ENCODE data around the gene CTNNAL1.
"Not testable (repeated sequence)": the region's sequence is repeated elsewhere in the genome, so short reads cannot be mapped to it uniquely, and the experiment has no call there.

Gene CTNNAL1

GRCh38 chr9:108991479-108991878 is 21.8 kb downstream of the CTNNAL1 start:
- Mint-ChIP-seq H3K4me3 (no peak overlapping the region), H3K9me3 (no peaks in the 10 kb centered on the region), H3K27me3 (no peaks in the 10 kb centered on the region), H3K4me1 (ENCODE audit: low read depth) (peaks cover 2% of the 10 kb centered on the region), H3K36me3 (ENCODE audit: low read depth) (peaks cover 19% of the 10 kb centered on the region), H3K27ac (no peak overlapping the region)
- no peak for DNase-seq

- no peak overlapping the region for H3K27ac Mint-ChIP-seq
- no peaks in the 10 kb centered on the region for H3K27me3 Mint-ChIP-seq
- no peak for DNase-seq
- no peaks in the 10 kb centered on the region for H3K4me1 Mint-ChIP-seq (ENCODE audit: low read depth)
- peaks cover 13% of the 10 kb centered on the region for H3K36me3 Mint-ChIP-seq (ENCODE audit: low read depth)
- H3K4me3 Mint-ChIP-seq = no peak overlapping the region
- H3K9me3 Mint-ChIP-seq = no peaks in the 10 kb centered on the region
These were observed 29.4 kb downstream of the CTNNAL1 start for GRCh38 chr9:108983885-108984284.

GRCh38 chr9:108980893-108981292 is 32.4 kb downstream of the CTNNAL1 start:
- H3K36me3 Mint-ChIP-seq (ENCODE audit: low read depth) = peaks cover 10% of the 10 kb centered on the region
- no peak overlapping the region for H3K4me3 Mint-ChIP-seq
- no peak for DNase-seq
- H3K4me1 Mint-ChIP-seq (ENCODE audit: low read depth) = no peaks in the 10 kb centered on the region
- H3K27me3 Mint-ChIP-seq = no peaks in the 10 kb centered on the region
- H3K9me3 Mint-ChIP-seq = no peaks in the 10 kb centered on the region
- H3K27ac Mint-ChIP-seq = no peak overlapping the region

GRCh38 chr9:108978205-108978604 is 35.1 kb downstream of the CTNNAL1 start:
- no peak overlapping the region for H3K27ac Mint-ChIP-seq
- no peaks in the 10 kb centered on the region for H3K9me3 Mint-ChIP-seq
- H3K27me3 Mint-ChIP-seq = no peaks in the 10 kb centered on the region
- no peak overlapping the region for H3K4me3 Mint-ChIP-seq
- no peaks in the 10 kb centered on the region for H3K4me1 Mint-ChIP-seq (ENCODE audit: low read depth)
- no peak for DNase-seq
- peaks cover 10% of the 10 kb centered on the region for H3K36me3 Mint-ChIP-seq (ENCODE audit: low read depth)

- Mint-ChIP-seq H3K9me3 (peaks cover 9% of the 10 kb centered on the region), H3K4me3 (no peak overlapping the region), H3K27me3 (no peaks in the 10 kb centered on the region), H3K27ac (no peak overlapping the region), H3K4me1 (ENCODE audit: low read depth) (no peaks in the 10 kb centered on the region), H3K36me3 (ENCODE audit: low read depth) (peaks cover 22% of the 10 kb centered on the region)
- no peak for DNase-seq
These were observed 39.4 kb downstream of the CTNNAL1 start for GRCh38 chr9:108973895-108974294.

- no peaks in the 10 kb centered on the region for H3K27me3 Mint-ChIP-seq
- H3K4me1 Mint-ChIP-seq (ENCODE audit: low read depth) = no peaks in the 10 kb centered on the region
- DNase-seq = no peak
- no peak overlapping the region for H3K4me3 Mint-ChIP-seq
- peaks cover 19% of the 10 kb centered on the region for H3K36me3 Mint-ChIP-seq (ENCODE audit: low read depth)
- H3K27ac Mint-ChIP-seq = no peak overlapping the region
- peaks cover 9% of the 10 kb centered on the region for H3K9me3 Mint-ChIP-seq
These were observed 40.6 kb downstream of the CTNNAL1 start for GRCh38 chr9:108972626-108973209.

GRCh38 chr9:108972186-108972585 is 41.1 kb downstream of the CTNNAL1 start:
- Mint-ChIP-seq H3K4me3 (no peak overlapping the region), H3K27ac (no peak overlapping the region), H3K36me3 (ENCODE audit: low read depth) (peaks cover 19% of the 10 kb centered on the region), H3K4me1 (ENCODE audit: low read depth) (no peaks in the 10 kb centered on the region), H3K27me3 (no peaks in the 10 kb centered on the region), H3K9me3 (peaks cover 9% of the 10 kb centered on the region)
- DNase-seq = no peak

GRCh38 chr9:108971392-108971791 is 41.9 kb downstream of the CTNNAL1 start:
- H3K36me3 Mint-ChIP-seq (ENCODE audit: low read depth) = peaks cover 17% of the 10 kb centered on the region
- H3K9me3 Mint-ChIP-seq; DNase-seq; H3K4me1 Mint-ChIP-seq (ENCODE audit: low read depth); H3K27me3 Mint-ChIP-seq; H3K4me3 Mint-ChIP-seq; H3K27ac Mint-ChIP-seq: not testable (repeated sequence)

GRCh38 chr9:108967916-108968315 is 45.4 kb downstream of the CTNNAL1 start:
- Mint-ChIP-seq H3K27ac (no peak overlapping the region), H3K27me3 (no peaks in the 10 kb centered on the region), H3K4me3 (no peak overlapping the region), H3K4me1 (ENCODE audit: low read depth) (no peaks in the 10 kb centered on the region), H3K36me3 (ENCODE audit: low read depth) (peaks cover 21% of the 10 kb centered on the region), H3K9me3 (peaks cover 9% of the 10 kb centered on the region)
- DNase-seq = no peak

- no peak for DNase-seq
- H3K4me3 Mint-ChIP-seq = no peak overlapping the region
- H3K9me3 Mint-ChIP-seq = no peaks in the 10 kb centered on the region
- no peak overlapping the region for H3K27ac Mint-ChIP-seq
- no peaks in the 10 kb centered on the region for H3K27me3 Mint-ChIP-seq
- H3K36me3 Mint-ChIP-seq (ENCODE audit: low read depth) = peaks cover 4% of the 10 kb centered on the region
- H3K4me1 Mint-ChIP-seq (ENCODE audit: low read depth) = no peaks in the 10 kb centered on the region
These were observed 49.7 kb downstream of the CTNNAL1 start for GRCh38 chr9:108963459-108964143.

GRCh38 chr9:108961151-108961550 is 52.1 kb downstream of the CTNNAL1 start:
- Mint-ChIP-seq H3K27ac (no peak overlapping the region), H3K27me3 (no peaks in the 10 kb centered on the region), H3K36me3 (ENCODE audit: low read depth) (peaks cover 4% of the 10 kb centered on the region), H3K4me1 (ENCODE audit: low read depth) (no peaks in the 10 kb centered on the region), H3K9me3 (no peaks in the 10 kb centered on the region), H3K4me3 (no peak overlapping the region)
- no peak for DNase-seq

GRCh38 chr9:108960331-108960730 is 53.0 kb downstream of the CTNNAL1 start:
- Mint-ChIP-seq H3K4me3 (no peak overlapping the region), H3K27ac (no peak overlapping the region), H3K27me3 (no peaks in the 10 kb centered on the region), H3K36me3 (ENCODE audit: low read depth) (peaks cover 3% of the 10 kb centered on the region), H3K9me3 (no peaks in the 10 kb centered on the region), H3K4me1 (ENCODE audit: low read depth) (no peaks in the 10 kb centered on the region)
- DNase-seq = no peak

- Mint-ChIP-seq H3K9me3 (no peaks in the 10 kb centered on the region), H3K4me3 (no peak overlapping the region), H3K27me3 (no peaks in the 10 kb centered on the region), H3K36me3 (ENCODE audit: low read depth) (no peaks in the 10 kb centered on the region), H3K4me1 (ENCODE audit: low read depth) (peaks cover 2% of the 10 kb centered on the region), H3K27ac (no peak overlapping the region)
- DNase-seq = no peak
These were observed 56.7 kb downstream of the CTNNAL1 start for GRCh38 chr9:108956631-108957026.

GRCh38 chr9:108956022-108956630 is 57.2 kb downstream of the CTNNAL1 start:
- Mint-ChIP-seq H3K36me3 (ENCODE audit: low read depth) (no peaks in the 10 kb centered on the region), H3K4me1 (ENCODE audit: low read depth) (peaks cover 2% of the 10 kb centered on the region), H3K27me3 (no peaks in the 10 kb centered on the region), H3K4me3 (no peak overlapping the region), H3K27ac (no peak overlapping the region), H3K9me3 (no peaks in the 10 kb centered on the region)
- DNase-seq = no peak

GRCh38 chr9:108953983-108954574 is 59.2 kb downstream of the CTNNAL1 start:
- no peak for DNase-seq
- H3K36me3 Mint-ChIP-seq (ENCODE audit: low read depth) = no peaks in the 10 kb centered on the region
- H3K27me3 Mint-ChIP-seq = no peaks in the 10 kb centered on the region
- H3K4me3 Mint-ChIP-seq = no peak overlapping the region
- H3K27ac Mint-ChIP-seq = no peak overlapping the region
- H3K4me1 Mint-ChIP-seq (ENCODE audit: low read depth) = peaks cover 2% of the 10 kb centered on the region
- no peaks in the 10 kb centered on the region for H3K9me3 Mint-ChIP-seq
